A549 (cell line): ENCODE results near the gene SYT6. TPM values are rescaled to one million over a fixed set of nuclear protein-coding genes. Genes with fewer than 3 reads are reported as not detected.

Source experiments
- ATAC-seq, 2 experiments: fragments of 200-7000 bp in 1 of 2; fragments of >200 bp in 1 of 2; cut with Nextera tagmentation in 1 of 2; cut with Tn5 transposase in 1 of 2; 3 replicates each; pipeline versions ENCODE4 v1.8.0 to v1.9.1; 2018 to 2020; ENCODE audit warnings: mild to moderate bottlenecking in 1 of 2, moderate library complexity in 1 of 2
- CTCF ChIA-PET: fragments of 300-600 bp; sonication (Branson Sonifier 250); formaldehyde crosslinking; extraction: SDS; loops from one replicate; lab custom pipeline; 2021; ENCODE audit warnings: antibody characterized with exemption, inconsistent platforms; lab: Yijun Ruan, JAX
- POLR2A ChIA-PET: fragments of 350-600 bp; formaldehyde crosslinking; extraction: SDS; loops from one replicate; lab custom pipeline; 2021; ENCODE audit warnings: antibody characterized with exemption, inconsistent platforms; lab: Yijun Ruan, JAX
- DNase-seq, 2 experiments: peaks; one replicate each; pipeline versions ENCODE4 v3.0.0 to v3.0.0-alpha.2; 2011 to 2016; ENCODE audit warnings: low read depth in 1 of 2, low spot score in 1 of 2
- FAIRE-seq: peaks from 2 replicates; lab custom pipeline; 2011; peaks lifted over from hg19 to GRCh38; lab: Jason Lieb, UNC
- H3K27ac ChIP-seq, 2 experiments: fragments of >200 bp; sonication (Bioruptor Twin); formaldehyde crosslinking; 3 replicates each; pipeline ENCODE4 v1.5.1; 2016 to 2017
- H3K4me1 ChIP-seq: fragments of >200 bp; sonication (Bioruptor Twin); formaldehyde crosslinking; 3 replicates; pipeline ENCODE4 v1.6.1; 2016
- H3K4me2 ChIP-seq: fragments of >200 bp; sonication (Bioruptor Twin); formaldehyde crosslinking; 3 replicates; pipeline ENCODE4 v1.6.1; 2016
- H3K4me3 ChIP-seq: fragments of >200 bp; sonication (Bioruptor Twin); formaldehyde crosslinking; 3 replicates; pipeline ENCODE4 v1.5.1; 2016
- H3K9me3 ChIP-seq: fragments of >200 bp; sonication (Bioruptor Twin); formaldehyde crosslinking; 3 replicates; pipeline ENCODE4 v1.6.1; 2016
- BHLHE40 ChIP-seq: IDR thresholded peaks from 2 replicates; pipeline ENCODE4 v1.6.1; 2012; ENCODE audit warnings: low read depth, low read length, inconsistent platforms
- CBX2 ChIP-seq: fragments of 200-600 bp; sonication (generic); IDR thresholded peaks from 2 replicates; pipeline ENCODE4 v1.6.1; 2016; ENCODE audit warnings: low read depth, mild to moderate bottlenecking, borderline replicate concordance
- EHF ChIP-seq: fragments of 250-450 bp; sonication (Bioruptor Pico); IDR thresholded peaks from 2 replicates; pipeline ENCODE4 v1.5.0; 2020; ENCODE audit warnings: mild to moderate bottlenecking
- FOXS1 ChIP-seq: fragments of 250-450 bp; sonication (Bioruptor Pico); IDR thresholded peaks from 2 replicates; pipeline ENCODE4 v1.5.0; 2020; ENCODE audit warnings: mild to moderate bottlenecking, moderate library complexity
- GATA3 ChIP-seq: IDR thresholded peaks from 2 replicates; pipeline ENCODE4 v1.6.1; 2012; ENCODE audit warnings: borderline replicate concordance
- HDAC2 ChIP-seq: fragments of 200-600 bp; sonication (generic); IDR thresholded peaks from 2 replicates; pipeline ENCODE4 v1.6.1; 2016
- HEYL ChIP-seq: fragments of 250-450 bp; sonication (Bioruptor Pico); IDR thresholded peaks from 2 replicates; pipeline ENCODE4 v1.8.0; 2021; ENCODE audit warnings: mild to moderate bottlenecking, moderate library complexity
- HOXB13 ChIP-seq: fragments of 250-450 bp; sonication (Bioruptor Pico); IDR thresholded peaks from 2 replicates; pipeline ENCODE4 v1.5.0; 2020; ENCODE audit warnings: low read depth, mild to moderate bottlenecking, moderate library complexity
- KDM1A ChIP-seq: fragments of 200-600 bp; sonication (generic); IDR thresholded peaks from 2 replicates; pipeline ENCODE4 v1.6.1; 2016; ENCODE audit warnings: low read depth, mild to moderate bottlenecking
- PHF8 ChIP-seq: fragments of 200-600 bp; sonication (generic); IDR thresholded peaks from 2 replicates; pipeline ENCODE4 v1.6.1; 2016; ENCODE audit warnings: low read depth, mild to moderate bottlenecking, antibody characterized with exemption, moderate library complexity, borderline replicate concordance
- RAD21 ChIP-seq, 2 experiments: fragments of >200 bp in 1 of 2; sonication (Bioruptor Twin) in 1 of 2; formaldehyde crosslinking in 1 of 2; IDR thresholded peaks in 1 of 2; conservative IDR thresholded peaks in 1 of 2; 2 replicates in 1 of 2; 3 replicates in 1 of 2; pipeline ENCODE4 v1.6.1; 2012 to 2018; ENCODE audit warnings: inconsistent platforms in 1 of 2
- RARB ChIP-seq: fragments of 250-450 bp; sonication (Bioruptor Pico); IDR thresholded peaks from 2 replicates; pipeline ENCODE4 v1.8.0; 2021; ENCODE audit warnings: mild to moderate bottlenecking, moderate library complexity
- RCOR1 ChIP-seq: fragments of 150-350 bp; IDR thresholded peaks from 2 replicates; pipeline ENCODE4 v1.6.1; 2014; ENCODE audit warnings: antibody characterized with exemption, low read length, low read depth
- SMC3 ChIP-seq: fragments of >200 bp; sonication (Bioruptor Twin); formaldehyde crosslinking; IDR thresholded peaks from 3 replicates; pipeline ENCODE4 v1.6.1; 2018; ENCODE audit warnings: inconsistent platforms
- SREBF2 ChIP-seq: fragments of 450-650 bp; IDR thresholded peaks from 2 replicates; pipeline ENCODE4 v1.6.1; 2014; ENCODE audit warnings: mild to moderate bottlenecking, moderate library complexity
- ZC3H11A ChIP-seq: fragments of 450-650 bp; IDR thresholded peaks from 2 replicates; pipeline ENCODE4 v1.6.1; 2014; ENCODE audit warnings: antibody characterized with exemption, mild to moderate bottlenecking
- ZSCAN20 ChIP-seq: fragments of 250-450 bp; sonication (Bioruptor Pico); IDR thresholded peaks from 2 replicates; pipeline ENCODE4 v1.8.0; 2022; ENCODE audit warnings: mild to moderate bottlenecking, moderate library complexity
- WGBS: methylation state at CpG from one replicate; pipeline ENCODE4 v1.1.6; 2017; ENCODE audit errors: missing lambda C conversion rate; 5-methylcytosine and 5-hydroxymethylcytosine counted together
- polyA plus RNA-seq, 4 experiments: library from polyadenylated mRNA; depleted of rRNA in 3 of 4; stranded (reverse); fragments of >200 nt; fragmentation: RNase III in 1 of 4; extraction: RNeasy Plus Mini Kit Qiagen cat#74134 plus additional on column Dnase treatment in 1 of 4; gene quantifications; 2 replicates in 3 of 4; 3 replicates in 1 of 4; pipeline ENCODE4 v1.2.3, GENCODE V29; 2011 to 2017
- TF ChIP-seq, protein P1 (sequence below): fragments of 450-650 bp; IDR thresholded peaks from 2 replicates; pipeline ENCODE4 v1.6.1; 2014; ENCODE audit warnings: antibody characterized with exemption
- TF ChIP-seq, protein P2 (sequence below): fragments of 200-600 bp; sonication (generic); IDR thresholded peaks from 2 replicates; pipeline ENCODE4 v1.6.1; 2016; ENCODE audit warnings: antibody characterized with exemption, mild to moderate bottlenecking, moderate library complexity
- TF ChIP-seq, protein P3 (sequence below): IDR thresholded peaks from 2 replicates; pipeline ENCODE4 v1.6.1; 2012
- TF ChIP-seq, protein P4 (sequence below): fragments of 150-350 bp; IDR thresholded peaks from 2 replicates; pipeline ENCODE4 v1.6.1; 2014; ENCODE audit warnings: low read depth, mild to moderate bottlenecking, low read length

Gene SYT6
- polyA plus RNA-seq, 2 of the 4 experiments (the other 2 are of a cell fraction) = 0.57 to 1.1 TPM

DNA sequence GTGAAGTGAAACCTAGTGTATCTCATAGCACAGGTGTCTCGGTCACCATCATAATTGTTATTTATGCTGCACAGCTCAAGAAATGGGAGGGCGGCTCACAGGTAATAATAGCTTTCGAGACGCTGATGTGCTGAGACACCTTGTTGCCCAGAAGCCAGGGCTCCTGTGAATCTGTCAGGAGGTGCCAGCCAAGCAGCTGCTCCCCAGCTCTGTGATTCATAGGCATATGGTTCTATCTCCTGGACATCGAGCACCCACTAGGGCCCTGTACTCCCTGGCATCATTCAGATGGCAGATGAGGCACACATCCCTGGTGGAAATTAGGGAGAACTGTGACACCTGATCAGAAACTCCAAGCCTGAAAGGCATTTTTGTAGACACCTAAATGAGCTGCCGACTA, 53.5 kb downstream of the SYT6 start:
- DNase-seq (no peak), ATAC-seq (no peak), FAIRE-seq (no peak)
- POLR2A ChIA-PET = no interaction called here
- Histone ChIP-seq H3K27ac (no peak overlapping the region), H3K4me2 (no peak overlapping the region), H3K9me3 (no peaks in the 10 kb centered on the region), H3K4me1 (no peaks in the 10 kb centered on the region), H3K4me3 (no peak overlapping the region)
- CTCF ChIA-PET = interaction anchor here (1.0 kb wide), 1 partner anchor 11 kb away, joined by 3 read pairs; no protein-coding TSS in a partner anchor
- TF ChIP-seq RCOR1 (no peak), RAD21 (conservative IDR thresholded peaks at IDR 0.05 in 1 of 2, IDR thresholded peaks at IDR 0.05 in 1 of 2) (no peak), HDAC2 (no peak), HOXB13 (no peak), CBX2 (no peak), RARB (CRISPR knock-in tag) (no peak), KDM1A (no peak), PHF8 (no peak), SMC3 (no peak), ZSCAN20 (CRISPR knock-in tag) (no peak), EHF (CRISPR knock-in tag) (no peak), FOXS1 (CRISPR knock-in tag) (no peak), ZC3H11A (no peak), GATA3 (no peak), BHLHE40 (no peak), HEYL (CRISPR knock-in tag) (no peak)
- TF ChIP-seq, protein P1, sequence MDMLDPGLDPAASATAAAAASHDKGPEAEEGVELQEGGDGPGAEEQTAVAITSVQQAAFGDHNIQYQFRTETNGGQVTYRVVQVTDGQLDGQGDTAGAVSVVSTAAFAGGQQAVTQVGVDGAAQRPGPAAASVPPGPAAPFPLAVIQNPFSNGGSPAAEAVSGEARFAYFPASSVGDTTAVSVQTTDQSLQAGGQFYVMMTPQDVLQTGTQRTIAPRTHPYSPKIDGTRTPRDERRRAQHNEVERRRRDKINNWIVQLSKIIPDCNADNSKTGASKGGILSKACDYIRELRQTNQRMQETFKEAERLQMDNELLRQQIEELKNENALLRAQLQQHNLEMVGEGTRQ = no peak
- TF ChIP-seq, protein P2, sequence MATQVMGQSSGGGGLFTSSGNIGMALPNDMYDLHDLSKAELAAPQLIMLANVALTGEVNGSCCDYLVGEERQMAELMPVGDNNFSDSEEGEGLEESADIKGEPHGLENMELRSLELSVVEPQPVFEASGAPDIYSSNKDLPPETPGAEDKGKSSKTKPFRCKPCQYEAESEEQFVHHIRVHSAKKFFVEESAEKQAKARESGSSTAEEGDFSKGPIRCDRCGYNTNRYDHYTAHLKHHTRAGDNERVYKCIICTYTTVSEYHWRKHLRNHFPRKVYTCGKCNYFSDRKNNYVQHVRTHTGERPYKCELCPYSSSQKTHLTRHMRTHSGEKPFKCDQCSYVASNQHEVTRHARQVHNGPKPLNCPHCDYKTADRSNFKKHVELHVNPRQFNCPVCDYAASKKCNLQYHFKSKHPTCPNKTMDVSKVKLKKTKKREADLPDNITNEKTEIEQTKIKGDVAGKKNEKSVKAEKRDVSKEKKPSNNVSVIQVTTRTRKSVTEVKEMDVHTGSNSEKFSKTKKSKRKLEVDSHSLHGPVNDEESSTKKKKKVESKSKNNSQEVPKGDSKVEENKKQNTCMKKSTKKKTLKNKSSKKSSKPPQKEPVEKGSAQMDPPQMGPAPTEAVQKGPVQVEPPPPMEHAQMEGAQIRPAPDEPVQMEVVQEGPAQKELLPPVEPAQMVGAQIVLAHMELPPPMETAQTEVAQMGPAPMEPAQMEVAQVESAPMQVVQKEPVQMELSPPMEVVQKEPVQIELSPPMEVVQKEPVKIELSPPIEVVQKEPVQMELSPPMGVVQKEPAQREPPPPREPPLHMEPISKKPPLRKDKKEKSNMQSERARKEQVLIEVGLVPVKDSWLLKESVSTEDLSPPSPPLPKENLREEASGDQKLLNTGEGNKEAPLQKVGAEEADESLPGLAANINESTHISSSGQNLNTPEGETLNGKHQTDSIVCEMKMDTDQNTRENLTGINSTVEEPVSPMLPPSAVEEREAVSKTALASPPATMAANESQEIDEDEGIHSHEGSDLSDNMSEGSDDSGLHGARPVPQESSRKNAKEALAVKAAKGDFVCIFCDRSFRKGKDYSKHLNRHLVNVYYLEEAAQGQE = no peak
- TF ChIP-seq, protein P3, sequence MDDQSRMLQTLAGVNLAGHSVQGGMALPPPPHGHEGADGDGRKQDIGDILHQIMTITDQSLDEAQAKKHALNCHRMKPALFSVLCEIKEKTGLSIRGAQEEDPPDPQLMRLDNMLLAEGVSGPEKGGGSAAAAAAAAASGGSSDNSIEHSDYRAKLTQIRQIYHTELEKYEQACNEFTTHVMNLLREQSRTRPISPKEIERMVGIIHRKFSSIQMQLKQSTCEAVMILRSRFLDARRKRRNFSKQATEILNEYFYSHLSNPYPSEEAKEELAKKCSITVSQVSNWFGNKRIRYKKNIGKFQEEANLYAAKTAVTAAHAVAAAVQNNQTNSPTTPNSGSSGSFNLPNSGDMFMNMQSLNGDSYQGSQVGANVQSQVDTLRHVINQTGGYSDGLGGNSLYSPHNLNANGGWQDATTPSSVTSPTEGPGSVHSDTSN = no peak
- 85% methylated on average over 4 of the region's 6 CpGs for WGBS

DNA sequence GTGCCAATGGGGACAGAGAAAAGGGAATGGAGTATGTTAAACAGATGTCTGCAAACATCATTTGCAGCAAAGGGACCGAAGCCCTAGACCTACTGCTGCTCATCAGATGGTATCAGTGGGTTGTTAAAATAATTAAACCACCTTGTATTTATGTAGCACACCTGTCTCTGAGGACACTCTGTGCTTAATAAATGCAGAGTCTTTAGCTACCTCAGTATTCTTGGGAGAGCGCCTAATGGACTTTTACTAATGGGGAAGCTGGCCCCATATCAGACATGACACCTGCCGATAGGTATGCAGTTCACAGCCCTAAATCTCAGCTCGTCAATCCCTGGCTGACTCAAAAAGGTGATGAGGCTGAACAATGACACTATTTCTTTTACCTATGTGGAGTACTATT, 54.4 kb downstream of the SYT6 start:
- FAIRE-seq = no peak
- DNase-seq = no peak
- Histone ChIP-seq H3K9me3 (no peaks in the 10 kb centered on the region), H3K27ac (no peak overlapping the region), H3K4me2 (no peak overlapping the region), H3K4me1 (no peaks in the 10 kb centered on the region), H3K4me3 (no peak overlapping the region)
- CTCF ChIA-PET = no interaction called here
- WGBS = 49% methylated on average over 4 of the region's 4 CpGs
- no peak for ATAC-seq
- POLR2A ChIA-PET = no interaction called here
- TF ChIP-seq CBX2 (no peak), RARB (CRISPR knock-in tag) (no peak), SREBF2 (no peak)

DNA sequence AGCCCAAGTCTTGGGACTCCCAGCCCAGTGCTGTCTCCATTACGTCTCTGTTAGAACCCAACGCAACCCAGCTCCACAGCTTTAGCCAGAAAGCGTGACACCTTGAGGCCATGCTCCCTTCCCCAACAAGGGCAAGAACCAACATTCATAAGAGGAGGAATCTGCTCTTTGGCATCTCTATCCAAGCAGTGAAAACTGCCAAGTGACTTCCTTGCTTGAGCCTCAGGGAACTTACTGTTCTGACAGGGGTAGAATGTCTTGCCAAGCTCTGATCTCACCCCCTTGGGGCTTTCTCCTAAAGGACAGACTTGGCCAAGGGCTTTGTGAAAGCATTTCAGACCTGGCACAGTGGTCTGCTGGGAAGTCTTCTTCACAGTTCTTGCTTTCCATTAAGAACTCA, 56.6 kb downstream of the SYT6 start:
- DNase-seq = no peak
- H3K4me2 ChIP-seq = no peak overlapping the region
- no peak for FAIRE-seq
- H3K9me3 ChIP-seq = no peaks in the 10 kb centered on the region
- H3K4me3 ChIP-seq = no peak overlapping the region
- TF ChIP-seq, protein P4, sequence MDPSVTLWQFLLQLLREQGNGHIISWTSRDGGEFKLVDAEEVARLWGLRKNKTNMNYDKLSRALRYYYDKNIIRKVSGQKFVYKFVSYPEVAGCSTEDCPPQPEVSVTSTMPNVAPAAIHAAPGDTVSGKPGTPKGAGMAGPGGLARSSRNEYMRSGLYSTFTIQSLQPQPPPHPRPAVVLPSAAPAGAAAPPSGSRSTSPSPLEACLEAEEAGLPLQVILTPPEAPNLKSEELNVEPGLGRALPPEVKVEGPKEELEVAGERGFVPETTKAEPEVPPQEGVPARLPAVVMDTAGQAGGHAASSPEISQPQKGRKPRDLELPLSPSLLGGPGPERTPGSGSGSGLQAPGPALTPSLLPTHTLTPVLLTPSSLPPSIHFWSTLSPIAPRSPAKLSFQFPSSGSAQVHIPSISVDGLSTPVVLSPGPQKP = no peak
- no peak for TF ChIP-seq HEYL (CRISPR knock-in tag)
- no peak for ATAC-seq
- 77% methylated on average over 2 of the region's 3 CpGs for whole genome bisulfite sequencing
- ChIA-PET POLR2A (no interaction called here), CTCF (interaction anchor here (1.1 kb wide), 1 partner anchor 15 kb away, joined by 3 read pairs; no protein-coding TSS in a partner anchor)
- H3K27ac ChIP-seq = no peak overlapping the region
- no peaks in the 10 kb centered on the region for H3K4me1 ChIP-seq
